MM.1S (cell line): ENCODE data around the gene MRPL4.

Source experiments
- EZH2phosphoT487 ChIP-seq: fragments of 300-600 bp; sonication (generic); IDR thresholded peaks from 2 replicates; pipeline ENCODE4 v1.6.1; 2018; ENCODE audit warnings: antibody characterized with exemption, low read length
- TF ChIP-seq, protein P1 (sequence below): fragments of 300-600 bp; sonication (generic); IDR thresholded peaks from 2 replicates; pipeline ENCODE4 v1.5.1; 2016; ENCODE audit warnings: antibody characterized with exemption, low read length, mixed read lengths

DNA sequence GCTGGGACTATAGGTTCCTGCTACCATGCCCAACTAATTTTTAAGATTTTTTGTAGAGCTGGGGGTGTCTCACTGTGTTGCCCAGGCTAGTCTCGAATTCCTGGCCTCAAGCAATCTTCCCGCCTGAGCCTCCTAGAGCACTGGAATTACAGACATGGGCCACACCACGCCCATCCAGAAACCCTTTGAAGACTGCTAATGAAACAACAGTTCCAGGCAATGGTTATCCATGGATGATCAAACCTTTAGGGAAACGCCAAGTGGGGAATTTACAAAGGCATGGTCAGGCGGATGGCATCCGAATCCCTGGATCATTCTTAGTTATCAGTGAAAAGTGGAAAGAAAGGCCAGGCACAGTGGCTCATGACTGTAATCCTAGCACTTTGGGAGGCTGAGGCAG, 40.3 kb upstream of the MRPL4 start:
- TF ChIP-seq, protein P1, sequence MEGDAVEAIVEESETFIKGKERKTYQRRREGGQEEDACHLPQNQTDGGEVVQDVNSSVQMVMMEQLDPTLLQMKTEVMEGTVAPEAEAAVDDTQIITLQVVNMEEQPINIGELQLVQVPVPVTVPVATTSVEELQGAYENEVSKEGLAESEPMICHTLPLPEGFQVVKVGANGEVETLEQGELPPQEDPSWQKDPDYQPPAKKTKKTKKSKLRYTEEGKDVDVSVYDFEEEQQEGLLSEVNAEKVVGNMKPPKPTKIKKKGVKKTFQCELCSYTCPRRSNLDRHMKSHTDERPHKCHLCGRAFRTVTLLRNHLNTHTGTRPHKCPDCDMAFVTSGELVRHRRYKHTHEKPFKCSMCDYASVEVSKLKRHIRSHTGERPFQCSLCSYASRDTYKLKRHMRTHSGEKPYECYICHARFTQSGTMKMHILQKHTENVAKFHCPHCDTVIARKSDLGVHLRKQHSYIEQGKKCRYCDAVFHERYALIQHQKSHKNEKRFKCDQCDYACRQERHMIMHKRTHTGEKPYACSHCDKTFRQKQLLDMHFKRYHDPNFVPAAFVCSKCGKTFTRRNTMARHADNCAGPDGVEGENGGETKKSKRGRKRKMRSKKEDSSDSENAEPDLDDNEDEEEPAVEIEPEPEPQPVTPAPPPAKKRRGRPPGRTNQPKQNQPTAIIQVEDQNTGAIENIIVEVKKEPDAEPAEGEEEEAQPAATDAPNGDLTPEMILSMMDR, result no peak
- no peak for TF ChIP-seq EZH2phosphoT487
